GM12801 (cell line): Measurements from ENCODE around the gene OR10G2.

Experiments
- TF ChIP-seq, protein P1 (sequence below): IDR thresholded peaks from one replicate; pipeline ENCODE4 v1.5.1; 2011; ENCODE audit warnings: control low read depth; ENCODE audit not compliant: insufficient read length; ENCODE audit errors: extremely low read depth

Gene OR10G2, protein sequence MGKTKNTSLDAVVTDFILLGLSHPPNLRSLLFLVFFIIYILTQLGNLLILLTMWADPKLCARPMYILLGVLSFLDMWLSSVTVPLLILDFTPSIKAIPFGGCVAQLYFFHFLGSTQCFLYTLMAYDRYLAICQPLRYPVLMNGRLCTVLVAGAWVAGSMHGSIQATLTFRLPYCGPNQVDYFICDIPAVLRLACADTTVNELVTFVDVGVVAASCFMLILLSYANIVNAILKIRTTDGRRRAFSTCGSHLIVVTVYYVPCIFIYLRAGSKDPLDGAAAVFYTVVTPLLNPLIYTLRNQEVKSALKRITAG

DNA sequence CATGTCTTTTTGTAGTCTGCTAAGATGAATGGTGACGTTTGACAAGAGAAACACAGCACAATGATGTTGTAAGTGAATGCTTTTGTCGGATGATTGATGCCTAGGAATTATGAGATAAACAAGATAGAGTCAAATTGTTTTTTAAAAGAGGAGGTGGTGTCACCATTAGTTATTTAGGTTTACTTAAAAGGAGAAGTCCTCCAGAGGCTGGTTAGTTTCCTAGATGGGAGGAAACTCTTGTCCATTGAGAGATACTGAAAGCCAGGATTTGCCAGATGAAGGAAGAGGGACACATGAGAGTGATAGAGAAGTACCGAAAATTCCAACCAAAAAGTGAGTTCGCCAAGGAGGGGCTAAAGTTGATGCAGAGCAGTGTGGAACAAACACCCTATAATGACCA lies at the start of gene OR10G2:
Gene OR10G2 (minus strand): TSS at position 101 of the 400 bp plus-strand sequence. CDS start 98 bp downstream, at position 3.
- TF ChIP-seq, protein P1, sequence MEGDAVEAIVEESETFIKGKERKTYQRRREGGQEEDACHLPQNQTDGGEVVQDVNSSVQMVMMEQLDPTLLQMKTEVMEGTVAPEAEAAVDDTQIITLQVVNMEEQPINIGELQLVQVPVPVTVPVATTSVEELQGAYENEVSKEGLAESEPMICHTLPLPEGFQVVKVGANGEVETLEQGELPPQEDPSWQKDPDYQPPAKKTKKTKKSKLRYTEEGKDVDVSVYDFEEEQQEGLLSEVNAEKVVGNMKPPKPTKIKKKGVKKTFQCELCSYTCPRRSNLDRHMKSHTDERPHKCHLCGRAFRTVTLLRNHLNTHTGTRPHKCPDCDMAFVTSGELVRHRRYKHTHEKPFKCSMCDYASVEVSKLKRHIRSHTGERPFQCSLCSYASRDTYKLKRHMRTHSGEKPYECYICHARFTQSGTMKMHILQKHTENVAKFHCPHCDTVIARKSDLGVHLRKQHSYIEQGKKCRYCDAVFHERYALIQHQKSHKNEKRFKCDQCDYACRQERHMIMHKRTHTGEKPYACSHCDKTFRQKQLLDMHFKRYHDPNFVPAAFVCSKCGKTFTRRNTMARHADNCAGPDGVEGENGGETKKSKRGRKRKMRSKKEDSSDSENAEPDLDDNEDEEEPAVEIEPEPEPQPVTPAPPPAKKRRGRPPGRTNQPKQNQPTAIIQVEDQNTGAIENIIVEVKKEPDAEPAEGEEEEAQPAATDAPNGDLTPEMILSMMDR: no peak

DNA sequence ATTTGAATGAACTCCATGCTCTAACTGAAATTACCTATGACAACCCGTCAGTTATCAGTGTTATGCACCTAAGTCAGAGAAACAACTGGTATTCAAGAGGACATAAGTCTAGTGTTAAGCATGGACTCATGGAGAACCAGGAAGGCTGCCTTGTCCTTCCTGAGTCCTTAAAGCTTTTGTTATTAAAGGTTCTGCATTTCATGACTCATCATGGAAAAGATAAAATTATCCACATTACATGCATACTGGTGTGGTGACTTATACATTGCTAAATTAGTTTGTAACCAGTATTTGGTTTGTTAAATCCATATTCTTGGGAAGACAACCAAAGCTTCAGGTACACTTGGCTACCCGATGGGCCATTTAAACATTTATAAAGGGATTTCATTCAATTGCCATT lies 45.3 kb upstream of the OR10G2 start:
- TF ChIP-seq, protein P1: no peak

DNA sequence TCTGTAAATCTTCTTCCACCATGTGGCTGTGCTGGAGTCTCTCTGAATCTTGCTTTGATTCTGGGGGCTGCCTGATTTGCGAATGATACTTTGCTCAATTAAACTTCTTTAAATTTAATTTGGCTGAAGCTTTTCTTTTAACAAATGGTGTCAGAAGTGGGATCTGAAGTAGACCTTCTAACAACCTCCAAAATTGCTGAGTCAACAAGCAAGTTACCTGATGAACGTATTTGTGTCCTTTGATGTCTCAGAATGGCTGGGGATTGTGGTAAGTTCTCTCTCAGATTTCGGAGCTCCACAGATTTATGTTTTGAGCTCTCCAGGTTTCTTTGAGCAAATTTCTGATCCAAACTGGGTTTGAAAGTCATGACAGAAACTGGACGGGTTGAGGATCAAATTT lies 40.8 kb upstream of the OR10G2 start:
- TF ChIP-seq, protein P1: no peak

DNA sequence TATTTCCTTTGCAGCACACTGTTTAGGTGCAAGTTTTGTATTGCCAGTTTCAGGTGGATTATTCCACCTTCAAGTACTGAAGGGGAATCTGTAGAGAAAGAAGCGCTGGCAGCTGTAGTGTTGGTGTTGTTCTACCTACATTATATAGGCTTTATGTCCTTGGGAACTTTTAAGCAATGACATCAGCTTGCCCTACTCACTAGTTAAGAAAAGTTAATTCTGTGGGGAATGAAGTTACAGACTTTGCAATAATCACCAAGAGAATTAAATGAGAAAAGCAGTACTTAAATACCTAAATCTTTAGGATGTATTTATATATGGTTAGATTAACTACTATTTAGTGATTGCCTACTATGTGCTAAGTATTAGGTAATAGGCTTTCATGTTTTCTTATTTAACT lies 39.0 kb upstream of the OR10G2 start, which contains the start of gene OR4E1:
Gene OR4E1 (minus strand): TSS at position 101 of the 400 bp plus-strand sequence. CDS start 2,883 bp downstream, outside the sequence.
- TF ChIP-seq, protein P1: no peak

DNA sequence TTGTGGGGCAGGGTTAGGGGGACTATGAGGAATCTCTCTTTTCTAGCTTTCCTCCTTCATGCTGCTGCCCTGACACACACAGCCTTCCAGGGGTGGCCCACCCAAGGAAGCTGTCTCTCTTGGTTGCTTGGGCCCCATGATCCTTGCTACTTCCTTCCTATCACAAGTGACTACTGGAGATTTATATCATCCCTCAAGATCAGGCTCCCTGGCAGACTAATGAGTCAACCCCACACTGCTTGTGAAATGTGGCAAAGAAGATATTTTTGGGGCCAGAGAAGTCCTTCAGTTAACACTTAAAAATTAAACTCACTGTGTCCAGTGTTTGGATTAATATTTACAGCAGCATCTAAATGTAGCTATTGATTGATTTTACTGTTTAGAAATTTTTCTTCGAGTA lies 37.4 kb upstream of the OR10G2 start:
- TF ChIP-seq, protein P1: no peak

DNA sequence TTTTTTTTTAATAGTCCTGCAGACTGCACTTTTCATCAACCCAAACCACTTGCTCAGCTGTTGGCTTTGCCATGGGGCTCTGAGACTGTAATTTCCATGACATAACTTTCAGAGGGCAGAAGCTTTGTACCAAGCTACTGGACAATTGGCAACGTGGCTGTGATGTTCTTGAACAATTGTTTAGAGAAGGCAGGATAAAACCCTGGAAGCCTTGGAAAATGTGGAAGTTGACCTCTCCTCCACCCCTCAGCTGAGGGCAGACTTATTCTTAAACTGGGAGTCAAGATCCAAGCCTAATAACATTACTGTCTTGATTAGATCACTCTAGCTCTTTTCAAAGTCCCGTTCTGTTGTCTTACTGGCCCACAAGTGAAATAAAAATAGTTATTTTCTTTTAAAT lies 36.6 kb upstream of the OR10G2 start:
- TF ChIP-seq, protein P1: no peak

DNA sequence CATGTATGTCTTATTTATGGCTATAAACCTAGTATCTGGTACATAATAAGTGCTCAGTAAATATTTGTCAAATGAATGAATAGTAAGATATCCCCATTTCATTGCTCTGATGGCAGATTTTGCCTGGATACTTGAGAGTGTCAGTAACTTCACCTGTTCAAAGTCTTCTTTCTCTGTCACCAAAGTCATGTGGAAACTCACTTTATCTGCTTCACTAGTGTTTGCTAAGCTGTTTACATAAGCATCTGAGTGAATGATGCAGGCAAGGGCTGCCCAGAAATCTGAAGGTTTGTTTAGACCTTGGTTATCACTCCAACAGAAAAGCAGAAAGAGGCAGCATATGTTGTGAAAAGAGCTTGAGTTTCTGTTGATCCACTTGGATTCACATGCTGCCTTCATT lies 34.5 kb upstream of the OR10G2 start:
- TF ChIP-seq, protein P1: no peak
